ENCODE measurements around the gene PHACTR3.

PHACTR3 gene

GRCh38 chr20:59784365-59784764 is 180.0 kb downstream of the PHACTR3 start:
- no peak for DNase-seq

- DNase-seq, result no peak
Observed at GRCh38 chr20:59784791-59785668, 180.7 kb downstream of the PHACTR3 start.

GRCh38 chr20:59785669-59785959 is 181.3 kb downstream of the PHACTR3 start:
- no peak for DNase-seq

- no peak for DNase-seq
Observed at GRCh38 chr20:59785986-59786795, 181.9 kb downstream of the PHACTR3 start.

GRCh38 chr20:59786801-59787537 is 182.6 kb downstream of the PHACTR3 start:
- no peak for DNase-seq

GRCh38 chr20:59787538-59787890 is 183.2 kb downstream of the PHACTR3 start:
- no peak for DNase-seq

GRCh38 chr20:59788196-59788735 is 183.9 kb downstream of the PHACTR3 start:
- no peak for DNase-seq

- DNase-seq, result no peak
Observed at GRCh38 chr20:59788811-59789397, 184.6 kb downstream of the PHACTR3 start.

GRCh38 chr20:59789686-59790085 is 185.3 kb downstream of the PHACTR3 start:
- no peak for DNase-seq

GRCh38 chr20:59790346-59790745 is 186.0 kb downstream of the PHACTR3 start:
- DNase-seq, result no peak

GRCh38 chr20:59792300-59792699 is 188.0 kb downstream of the PHACTR3 start:
- DNase-seq, result no peak

GRCh38 chr20:59794555-59794954 is 190.2 kb downstream of the PHACTR3 start:
- DNase-seq, result no peak

- no peak for DNase-seq
Observed at GRCh38 chr20:59800309-59800708, 196.0 kb downstream of the PHACTR3 start.

- no peak for DNase-seq
Observed at GRCh38 chr20:59802018-59802417, 197.7 kb downstream of the PHACTR3 start.

- DNase-seq, result no peak
Observed at GRCh38 chr20:59802471-59803221, 198.3 kb downstream of the PHACTR3 start.

- no peak for DNase-seq
Observed at GRCh38 chr20:59804347-59804746, 200.0 kb downstream of the PHACTR3 start.

GRCh38 chr20:59804871-59805665 is 200.7 kb downstream of the PHACTR3 start:
- DNase-seq, result no peak

GRCh38 chr20:59805786-59806577 is 201.6 kb downstream of the PHACTR3 start:
- DNase-seq, result no peak

- no peak for DNase-seq
Observed at GRCh38 chr20:59806578-59806975, 202.2 kb downstream of the PHACTR3 start.
